G401.6 (cell line): ENCODE measurements around the gene METAP1D.
"Not testable (repeated sequence)": the region's sequence is repeated elsewhere in the genome, so short reads cannot be mapped to it uniquely, and the experiment has no call there.

Source experiments
- FAIRE-seq: peaks from 2 replicates; lab custom pipeline; 2012; peaks lifted over from hg19 to GRCh38; lab: Jason Lieb, UNC

METAP1D gene

DNA sequence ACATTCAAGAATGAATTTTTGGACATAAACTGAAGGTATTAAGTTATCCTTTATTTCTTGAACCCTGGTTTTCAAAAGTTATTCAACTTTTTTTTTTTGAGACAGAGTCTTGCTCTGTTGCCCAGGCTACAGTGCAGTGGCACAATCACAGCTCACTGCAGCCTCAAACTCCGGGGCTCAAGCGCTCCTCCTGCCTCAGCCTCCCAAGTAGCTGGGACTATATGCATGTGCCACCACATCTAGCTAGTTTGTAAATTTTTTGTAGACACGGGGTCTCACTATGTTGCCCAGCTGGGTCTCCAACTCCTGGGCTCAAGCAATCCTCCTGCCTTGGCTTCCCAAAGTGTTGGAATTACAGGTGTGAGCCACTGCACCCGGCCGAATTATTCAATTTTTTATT, 2.7 kb upstream of the METAP1D start:
- FAIRE-seq = not testable (repeated sequence)

- no peak for FAIRE-seq
Measured at GRCh38 chr2:171999161-171999560, 592 bp upstream of the METAP1D start.

DNA sequence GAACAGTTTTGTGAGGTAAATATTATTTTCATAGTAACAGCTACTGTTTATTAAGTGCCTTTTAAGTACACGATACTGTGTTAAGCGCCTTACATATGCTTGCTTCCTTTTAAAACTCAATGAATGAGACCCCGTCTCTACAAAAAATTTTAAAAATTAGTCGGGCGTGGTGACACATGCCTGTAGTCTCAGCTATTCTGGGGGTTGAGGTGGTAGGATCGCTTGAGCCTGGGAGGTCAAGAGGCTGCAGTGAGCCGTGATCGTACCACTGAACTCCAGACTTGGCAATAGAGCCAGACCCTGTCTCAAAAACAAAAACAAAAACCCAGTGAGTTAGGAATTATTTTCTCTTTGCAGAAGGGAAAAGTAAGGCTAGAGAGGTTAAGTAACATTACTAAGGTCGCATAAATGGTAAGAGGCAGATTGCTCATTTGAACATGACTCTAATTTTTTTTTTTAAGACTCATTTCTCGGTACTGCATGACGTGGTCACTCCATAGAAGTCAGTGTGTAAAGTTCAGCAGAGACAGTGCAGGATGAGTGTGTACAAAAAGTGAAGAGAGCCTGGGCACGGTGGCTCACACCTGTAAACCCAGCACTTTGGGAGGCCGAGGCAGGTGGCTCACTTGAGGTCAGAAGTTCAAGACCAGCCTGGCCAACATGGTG, 1.1 kb downstream of the METAP1D start:
- peak; percentile 71 for FAIRE-seq

- FAIRE-seq = no peak
Measured at GRCh38 chr2:172007372-172007771, 7.6 kb downstream of the METAP1D start.

- no peak for FAIRE-seq
Measured at GRCh38 chr2:172009823-172010222, 10.1 kb downstream of the METAP1D start.

DNA sequence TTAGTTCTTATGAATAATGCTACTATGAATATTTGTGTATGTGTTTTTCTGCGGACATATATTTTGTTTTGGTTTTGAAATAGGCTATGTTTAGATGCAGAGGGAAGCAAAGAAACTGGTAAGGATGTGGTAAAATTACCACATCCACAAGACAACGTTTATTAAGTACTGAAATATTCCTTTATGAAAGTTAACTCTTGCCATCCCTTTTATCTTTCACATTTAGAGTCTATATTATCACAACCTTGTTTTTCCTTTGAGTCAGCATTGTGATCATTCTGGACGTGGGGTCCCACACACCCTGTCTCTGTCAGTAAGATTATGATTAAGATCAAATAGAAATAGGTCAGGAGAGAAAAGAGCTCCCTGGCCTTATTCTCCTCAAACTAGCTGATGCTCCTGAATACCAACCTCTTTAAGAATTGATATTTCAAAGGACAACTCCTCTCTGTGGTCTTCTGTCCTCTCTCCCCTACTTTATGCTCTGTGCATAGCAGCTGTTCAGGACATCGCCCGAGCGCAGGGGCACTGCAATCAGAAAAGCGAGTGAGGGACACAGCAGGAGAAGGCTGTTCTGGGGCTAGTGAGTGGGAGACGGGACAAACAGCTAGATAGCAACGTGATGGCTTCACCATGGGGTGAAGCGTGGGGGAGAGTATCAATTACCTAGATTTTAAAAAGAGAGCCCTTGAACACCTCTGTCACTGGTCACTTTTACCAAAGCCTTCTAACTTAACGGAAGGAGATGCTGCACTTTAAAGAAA, 12.2 kb downstream of the METAP1D start:
- no peak for FAIRE-seq

DNA sequence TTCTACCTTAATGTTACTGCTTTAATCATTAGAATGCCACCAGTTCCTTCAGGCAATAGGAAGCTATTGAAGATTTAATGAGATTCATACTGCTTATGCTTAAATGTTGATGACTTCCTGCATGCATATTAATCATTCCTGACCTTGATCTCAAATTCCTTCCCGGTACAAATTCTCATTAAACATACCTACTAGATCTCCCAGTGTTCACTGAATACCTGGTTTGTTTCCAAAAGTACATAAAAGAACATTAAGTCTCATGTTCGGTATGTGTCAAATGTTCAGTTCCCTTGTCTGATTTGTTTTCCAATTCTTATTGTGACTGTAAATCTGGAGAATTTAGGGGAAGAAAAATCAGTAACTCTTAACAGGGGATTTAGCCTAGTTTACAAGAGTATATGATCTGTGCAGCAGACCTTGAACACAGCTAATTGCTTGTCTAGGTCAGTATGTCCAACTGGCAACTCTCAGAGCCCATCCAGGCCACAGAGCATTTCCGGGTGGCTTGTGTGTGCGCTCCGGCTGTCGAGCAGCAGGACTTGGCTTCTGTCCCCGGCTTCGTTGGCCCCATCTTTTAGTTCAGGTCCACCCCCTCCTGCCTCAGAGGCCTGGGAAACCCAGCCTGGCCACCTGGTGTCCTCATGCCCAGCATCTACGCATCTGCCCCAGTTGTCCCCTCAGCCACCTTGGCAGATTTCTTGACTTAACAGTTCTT, 13.1 kb downstream of the METAP1D start:
- FAIRE-seq = peak; percentile 89

DNA sequence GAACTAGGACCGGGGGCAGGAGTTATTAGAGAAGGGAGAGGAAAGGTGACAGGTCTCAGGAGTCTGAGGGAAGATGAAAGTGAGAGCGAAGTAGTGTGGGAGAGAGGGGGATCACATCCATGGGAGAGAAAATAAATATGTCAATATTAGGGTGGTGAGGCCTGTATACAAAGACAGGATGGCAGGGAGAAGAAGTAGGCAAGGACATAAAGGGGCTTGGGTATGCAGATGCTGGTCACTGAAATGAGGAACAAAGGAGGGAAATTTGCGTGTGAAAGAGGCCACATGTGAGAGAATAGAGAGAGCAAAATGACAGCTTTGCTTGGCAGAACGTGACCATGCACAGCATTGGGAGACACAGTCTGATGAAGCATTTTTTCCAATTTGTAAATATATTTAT, 13.6 kb downstream of the METAP1D start:
- no peak for FAIRE-seq

- peak; percentile 98 for FAIRE-seq
Measured at GRCh38 chr2:172021074-172021931, 21.6 kb downstream of the METAP1D start.

GRCh38 chr2:172021955-172022354, 22.2 kb downstream of the METAP1D start:
- no peak for FAIRE-seq

DNA sequence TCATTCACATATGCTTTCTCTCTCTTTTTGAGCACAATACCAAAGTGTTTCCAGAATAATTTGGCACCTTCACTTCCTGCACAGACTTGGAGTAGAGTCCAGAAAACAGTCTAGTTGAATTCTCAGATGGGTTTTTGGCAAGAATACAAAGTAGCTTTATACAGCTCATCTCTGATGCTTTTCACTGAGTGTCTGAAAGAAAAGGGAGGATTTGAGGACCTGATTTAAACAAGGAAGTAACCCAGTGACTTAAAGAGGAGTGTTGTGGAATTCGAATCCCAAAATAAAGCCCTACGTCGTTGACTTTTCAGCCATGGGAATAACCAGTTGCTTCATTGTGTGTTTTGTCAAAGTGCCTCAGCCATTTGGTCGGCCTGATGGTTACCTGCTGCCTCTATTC, 31.8 kb downstream of the METAP1D start:
- FAIRE-seq = peak; percentile 59

GRCh38 chr2:172038121-172038520, 38.4 kb downstream of the METAP1D start:
- no peak for FAIRE-seq

DNA sequence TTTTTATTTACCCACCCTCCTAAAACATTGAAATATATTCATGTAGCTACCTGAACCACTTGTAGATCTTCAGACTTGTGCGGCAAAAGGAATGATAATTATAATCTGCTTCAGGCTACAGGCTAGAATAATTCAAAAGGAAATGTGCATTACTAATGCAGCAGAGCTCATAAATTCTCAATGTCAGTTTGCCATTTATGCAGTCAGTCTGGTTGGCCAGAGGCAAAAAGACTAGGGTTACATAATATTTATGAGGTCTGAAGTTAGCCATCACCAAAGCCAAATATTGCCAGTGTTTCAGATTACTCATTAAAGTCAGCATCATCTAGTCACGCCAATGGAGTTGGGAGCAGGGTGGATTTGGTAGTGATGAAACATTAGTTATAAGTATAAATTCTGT, 38.9 kb downstream of the METAP1D start:
- FAIRE-seq = no peak

DNA sequence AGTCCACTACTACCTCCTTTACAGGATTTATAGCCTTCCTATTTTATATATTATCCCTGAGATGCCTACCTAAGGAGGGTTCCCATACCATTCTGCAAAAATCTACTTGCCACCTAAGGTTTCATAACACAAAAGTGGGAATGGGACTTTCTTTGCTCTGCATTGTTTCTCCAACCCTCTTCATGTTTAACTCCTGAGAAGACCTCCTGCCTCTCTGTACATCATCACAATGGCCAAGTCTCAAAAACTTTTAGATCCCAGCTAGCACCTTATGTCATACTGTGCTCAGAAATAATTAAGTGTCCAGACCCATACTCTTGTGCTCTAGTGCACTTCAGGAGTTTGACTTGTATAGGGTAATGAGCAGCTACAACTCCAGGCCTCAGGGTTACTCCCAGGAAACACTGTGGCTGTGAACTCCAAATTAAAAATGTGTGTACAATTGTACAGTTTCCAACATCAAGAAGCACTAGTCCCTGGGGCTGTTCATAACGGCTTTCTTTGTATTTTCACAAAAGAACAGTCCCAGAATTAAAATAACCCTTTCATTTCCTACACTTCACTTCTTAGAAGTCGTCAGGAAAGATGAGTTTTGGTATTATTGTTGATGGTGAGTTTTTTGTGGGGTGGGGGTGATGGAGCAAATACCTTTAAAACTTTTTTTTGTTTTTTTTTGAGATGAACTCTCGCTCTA, 39.4 kb downstream of the METAP1D start:
- FAIRE-seq = peak; percentile 86

GRCh38 chr2:172040311-172040710, 40.6 kb downstream of the METAP1D start:
- FAIRE-seq = peak; percentile 40

DNA sequence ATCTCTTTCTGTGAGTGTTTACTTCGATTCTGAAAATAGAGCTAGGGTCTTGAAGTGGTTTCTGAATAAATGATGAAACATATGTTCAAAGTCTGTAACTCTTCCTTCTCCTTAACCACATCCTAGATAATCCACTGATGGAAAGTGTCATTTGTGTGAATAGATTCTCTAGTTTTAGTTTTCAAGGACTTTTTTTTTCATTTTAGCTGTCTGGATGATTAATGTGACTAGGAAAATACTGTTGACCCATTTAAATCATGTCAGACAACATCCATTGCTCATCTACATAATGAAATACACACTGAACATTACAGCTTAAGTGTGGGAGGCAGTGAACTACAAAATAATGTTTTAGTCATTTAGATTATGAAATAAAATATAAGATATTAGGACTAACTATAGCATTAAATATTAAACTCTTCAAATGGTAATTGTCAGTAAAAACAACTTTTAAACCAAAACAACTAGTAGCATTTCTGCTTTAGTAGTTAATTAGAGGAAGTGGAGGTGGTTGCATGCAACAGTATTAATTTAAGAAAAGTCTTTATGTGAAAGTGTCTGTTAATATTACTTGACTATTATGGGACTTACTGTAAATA, 46.4 kb downstream of the METAP1D start:
- FAIRE-seq = no peak

DNA sequence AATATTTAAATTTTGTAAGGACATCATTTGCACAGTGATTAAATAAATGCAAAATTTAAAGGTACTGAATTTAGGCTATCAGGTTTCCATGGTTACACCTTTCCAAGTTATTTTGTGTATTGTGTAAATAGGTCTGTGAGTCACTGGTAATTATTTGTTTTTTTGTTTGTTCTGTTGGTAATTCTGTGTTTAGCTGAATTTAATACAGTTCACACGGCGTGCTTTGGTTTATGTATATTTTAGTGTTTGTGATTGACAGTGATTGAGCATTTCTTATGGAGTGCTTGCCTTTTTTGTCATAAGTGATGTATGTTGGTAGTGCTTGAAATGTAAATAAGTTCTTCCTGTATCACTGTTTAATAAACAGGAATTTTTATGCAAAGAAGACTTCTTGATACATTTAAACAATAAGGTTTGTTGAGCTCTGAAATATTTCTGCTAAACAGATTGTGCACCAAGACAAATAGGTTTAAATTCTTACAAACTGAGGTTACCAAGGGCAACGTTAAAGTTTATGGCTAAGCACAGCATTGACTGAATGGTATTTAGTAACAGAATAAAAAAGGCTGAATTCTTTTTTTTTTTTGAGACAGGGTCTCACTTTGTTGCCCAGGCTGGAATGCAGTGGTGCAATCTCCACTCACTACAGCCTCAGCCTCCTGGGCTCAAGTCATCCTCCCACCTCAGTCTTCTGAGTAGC, 47.3 kb downstream of the METAP1D start:
- no peak for FAIRE-seq

DNA sequence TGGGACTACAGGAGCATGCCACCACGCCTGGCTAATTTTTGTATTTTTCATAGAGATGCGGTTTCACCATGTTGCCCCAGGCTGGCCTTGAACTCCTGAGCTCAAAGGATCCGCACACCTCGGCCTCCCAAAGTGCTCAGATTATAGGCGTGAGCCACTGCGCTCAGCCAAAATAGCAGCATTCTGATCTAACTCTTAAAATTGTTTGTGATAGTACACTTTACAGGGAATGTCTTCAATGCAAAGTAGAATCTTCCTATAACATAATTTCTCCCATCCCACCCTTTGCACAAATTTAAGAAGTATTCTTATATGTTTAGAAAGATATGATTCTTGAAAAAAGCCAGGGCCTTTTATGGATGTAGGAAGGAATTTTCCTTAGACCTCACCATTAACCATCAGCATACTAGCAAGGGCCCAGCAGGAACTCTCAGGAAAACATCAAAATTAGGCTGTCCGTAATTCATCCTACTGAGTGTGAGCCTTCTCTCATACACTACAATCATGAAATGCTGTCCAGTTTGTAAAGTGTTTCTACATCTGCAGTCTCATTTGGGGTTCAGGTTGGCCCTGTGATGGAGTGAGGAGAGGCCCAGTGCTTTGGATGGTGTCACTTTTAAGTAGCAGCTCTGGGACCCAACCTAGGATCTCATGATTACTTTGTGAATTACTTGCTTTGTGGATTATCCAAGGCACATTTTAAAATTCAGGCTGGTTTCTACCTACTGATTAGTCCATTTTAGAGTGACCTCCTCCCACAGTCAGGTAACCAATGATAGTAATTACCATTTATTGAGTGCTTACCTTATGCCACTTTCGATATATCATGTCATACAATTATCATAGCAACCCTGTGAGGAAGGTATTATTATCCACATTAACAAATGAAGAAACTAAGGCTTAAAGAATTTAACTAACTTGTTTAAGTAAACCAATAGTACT, 48.1 kb downstream of the METAP1D start:
- peak; percentile 97 for FAIRE-seq
